Activated CD4-positive, alpha-beta T cell treated with anti-CD3 and anti-CD28 coated beads for 36 hours (primary cell): ENCODE measurements around the gene TMEM141. TPM values are rescaled to one million over a fixed set of nuclear protein-coding genes. Genes with fewer than 3 reads are reported as not detected.
"Not testable (repeated sequence)": the region's sequence is repeated elsewhere in the genome, so short reads cannot be mapped to it uniquely, and the experiment has no call there.

Experiments used
- ATAC-seq: fragments of 200-7000 bp; cut with Tn5 transposase; one replicate; pipeline ENCODE4 v1.10.0; 2021; ENCODE audit warnings: mild to moderate bottlenecking, moderate library complexity
- CTCF ChIA-PET: fragments of 350-600 bp; sonication (Branson Sonifier 250); formaldehyde crosslinking; loops from one replicate; lab custom pipeline; 2021; ENCODE audit warnings: antibody characterized with exemption; lab: Charles Lee
- POLR2A ChIA-PET: fragments of 350-600 bp; sonication (Branson Sonifier 250); formaldehyde crosslinking; loops from one replicate; lab custom pipeline; 2021; ENCODE audit warnings: antibody characterized with exemption, inconsistent platforms; lab: Charles Lee
- DNase-seq: peaks from one replicate; pipeline ENCODE4 v3.0.0-alpha.2; 2020
- H3K27ac Mint-ChIP-seq: one replicate; pipeline ENCODE4 v1.8.0; 2021; ENCODE audit warnings: mixed read lengths
- H3K27me3 Mint-ChIP-seq: one replicate; pipeline ENCODE4 v1.8.0; 2021; ENCODE audit warnings: mixed read lengths
- H3K36me3 Mint-ChIP-seq: one replicate; pipeline ENCODE4 v1.8.0; 2021; ENCODE audit warnings: low read depth, mixed read lengths
- H3K4me1 Mint-ChIP-seq: one replicate; pipeline ENCODE4 v1.8.0; 2021; ENCODE audit warnings: mixed read lengths
- H3K4me3 Mint-ChIP-seq: one replicate; pipeline ENCODE4 v1.8.0; 2021; ENCODE audit warnings: mild to moderate bottlenecking, moderate library complexity, mixed read lengths
- H3K9me3 Mint-ChIP-seq: one replicate; pipeline ENCODE4 v1.8.0; 2021; ENCODE audit warnings: low read depth, mixed read lengths
- intact Hi-C, 2 experiments: fragments of 100-400 bp; cut with DNase I in 1 of 2; cut with micrococcal nuclease in 1 of 2; formaldehyde crosslinking; loops; one replicate each; pipeline versions ENCODE4 v1.14.2 to v1.15.1; 2022 to 2024; cut with DNase I, micrococcal nuclease
- total RNA-seq, 2 experiments: library from RNA; stranded (reverse); gene quantifications; one replicate each; pipeline ENCODE4 v1.2.3, GENCODE V29; 2021

Gene TMEM141
- total RNA-seq, 2 experiments from 2014 or later = 30.9 to 47.1 TPM

DNA sequence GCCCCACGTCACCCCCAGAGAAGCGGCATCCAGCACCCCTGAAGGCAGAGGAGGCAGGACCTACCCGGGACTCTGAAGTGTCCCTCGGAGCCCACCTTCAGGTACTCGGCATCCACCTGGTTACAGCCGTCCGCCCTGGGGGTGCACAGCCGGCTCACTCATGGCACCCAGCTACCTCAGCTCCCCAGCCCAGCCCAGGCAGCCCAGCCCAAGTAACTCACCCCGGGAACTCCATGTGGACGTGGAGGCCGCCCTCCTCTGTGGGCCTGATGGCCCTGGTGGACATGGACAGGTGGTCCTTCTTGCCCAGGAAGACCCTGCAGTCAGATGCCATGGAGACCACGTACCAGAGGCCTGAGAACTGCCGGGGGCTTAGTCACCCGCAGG lies 27.5 kb upstream of the TMEM141 start:
- H3K27me3 Mint-ChIP-seq = peaks cover 9% of the 10 kb centered on the region
- intact Hi-C loops = no loop called here
- no peak overlapping the region for H3K4me3 Mint-ChIP-seq
- H3K9me3 Mint-ChIP-seq = no peaks in the 10 kb centered on the region
- peaks cover 17% of the 10 kb centered on the region for H3K4me1 Mint-ChIP-seq
- no peak for DNase-seq
- H3K36me3 Mint-ChIP-seq = no peaks in the 10 kb centered on the region
- ATAC-seq = no peak
- ChIA-PET CTCF (interaction anchor here (0.5 kb wide), 1 partner anchor 29 kb away, joined by 3 read pairs; no protein-coding TSS in a partner anchor), POLR2A (no interaction called here)
- no peak overlapping the region for H3K27ac Mint-ChIP-seq

DNA sequence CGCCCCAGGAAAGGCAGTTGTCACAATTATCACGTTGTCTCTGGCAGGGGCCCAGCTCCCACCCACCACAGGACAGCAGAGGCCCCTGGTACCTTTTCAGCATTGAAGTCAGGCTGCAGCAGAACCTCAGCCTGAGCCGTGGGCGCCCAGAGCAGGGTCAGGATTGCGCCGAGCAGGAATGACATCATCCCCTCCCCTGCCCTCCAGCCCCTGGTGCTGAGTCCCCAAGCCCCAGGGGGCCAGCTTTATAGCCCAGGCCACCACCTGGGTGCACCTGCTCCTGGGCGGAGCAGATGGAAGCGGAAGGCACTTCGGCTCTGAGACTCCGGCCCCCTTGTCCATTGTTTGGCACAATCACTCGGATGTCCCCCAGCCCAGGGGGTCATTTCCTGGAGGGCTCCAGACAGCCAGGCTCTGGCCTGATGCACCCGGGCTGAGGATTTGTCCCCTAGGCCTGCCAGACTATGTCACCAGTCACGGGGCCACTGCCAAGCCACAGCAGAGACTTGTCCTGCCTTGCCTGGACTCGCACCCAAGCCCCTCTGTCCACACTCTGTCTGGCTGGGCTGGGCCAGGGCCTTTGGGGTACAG lies 26.7 kb upstream of the TMEM141 start, which contains the start of gene LCN15:
TSS of gene LCN15 (minus strand) at position 218 of the 591 bp plus-strand sequence. CDS start at position 188, 30 bp downstream.
- POLR2A ChIA-PET = no interaction called here
- DNase-seq = no peak
- no peak within 1 kb of the TSS for H3K4me3 Mint-ChIP-seq
- peaks cover 9% of the 10 kb centered on the region for H3K27me3 Mint-ChIP-seq
- no peaks in the 10 kb centered on the region for H3K9me3 Mint-ChIP-seq
- no peak within 1 kb of the TSS for H3K27ac Mint-ChIP-seq
- intact Hi-C loops = no loop called here
- CTCF ChIA-PET = no interaction called here
- H3K36me3 Mint-ChIP-seq = no peaks in the 10 kb centered on the region
- no peak for ATAC-seq
- peaks cover 17% of the 10 kb centered on the region for H3K4me1 Mint-ChIP-seq

DNA sequence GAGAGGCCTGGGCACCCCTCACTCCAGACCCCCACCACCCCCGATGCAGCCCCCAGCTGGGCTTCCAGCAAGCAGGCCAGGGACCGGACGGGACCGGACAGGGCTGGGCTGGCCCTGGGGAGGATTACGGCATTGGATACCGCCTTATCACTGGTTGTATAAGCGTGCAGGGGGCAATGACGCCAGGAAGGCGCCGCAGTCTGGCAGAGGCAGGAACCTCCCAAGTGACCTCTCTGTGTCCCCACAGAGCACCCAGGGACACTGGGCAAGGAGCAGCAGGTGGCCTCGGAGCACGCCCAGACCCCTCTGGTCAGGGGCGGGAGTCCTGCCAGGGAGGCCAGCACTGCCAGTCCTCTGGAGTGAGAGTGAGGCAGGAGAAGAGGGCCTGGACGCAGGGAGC lies 26.1 kb upstream of the TMEM141 start:
- no peaks in the 10 kb centered on the region for H3K9me3 Mint-ChIP-seq
- ATAC-seq (no peak), DNase-seq (no peak)
- no peak overlapping the region for H3K27ac Mint-ChIP-seq
- CTCF ChIA-PET = interaction anchor here (0.6 kb wide), 1 partner anchor 24 kb away, joined by 3 read pairs; no protein-coding TSS in a partner anchor
- peaks cover 19% of the 10 kb centered on the region for H3K4me1 Mint-ChIP-seq
- peaks cover 9% of the 10 kb centered on the region for H3K27me3 Mint-ChIP-seq
- POLR2A ChIA-PET = no interaction called here
- intact Hi-C loops = no loop called here
- H3K4me3 Mint-ChIP-seq = no peak overlapping the region
- no peaks in the 10 kb centered on the region for H3K36me3 Mint-ChIP-seq

DNA sequence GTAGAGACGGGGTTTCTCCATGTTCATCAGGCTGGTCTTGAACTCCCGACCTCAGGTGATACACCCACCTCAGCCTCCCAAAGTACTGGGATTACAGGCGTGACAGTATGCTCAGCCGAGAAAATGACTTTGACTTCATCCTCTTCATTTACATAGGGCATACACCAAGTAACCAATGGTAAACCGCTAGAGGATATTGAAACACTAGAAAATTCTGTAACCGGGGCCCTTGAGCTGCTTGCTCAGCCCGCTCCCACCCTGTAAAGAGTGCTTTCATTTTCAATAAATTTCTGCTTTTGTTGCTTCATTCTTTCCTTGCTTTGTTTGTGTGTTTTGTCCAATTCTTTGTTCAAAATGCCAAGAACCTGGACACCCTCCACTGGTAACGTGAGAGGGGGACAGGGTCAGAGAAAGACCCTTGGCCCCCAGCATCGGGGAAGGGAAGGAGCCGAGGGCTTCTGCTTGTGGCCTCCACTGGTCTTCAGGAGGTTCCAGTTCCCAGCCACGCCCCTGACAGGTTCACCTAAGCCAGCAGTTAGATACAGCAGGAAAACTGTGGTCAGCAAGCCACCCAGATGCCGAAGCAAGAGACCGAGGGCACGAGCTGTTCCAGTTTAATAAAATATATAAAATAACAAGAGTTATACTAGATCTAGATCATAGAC lies 25.3 kb upstream of the TMEM141 start:
- H3K27ac Mint-ChIP-seq, H3K9me3 Mint-ChIP-seq, DNase-seq, ATAC-seq, H3K27me3 Mint-ChIP-seq, POLR2A ChIA-PET, H3K4me3 Mint-ChIP-seq, H3K36me3 Mint-ChIP-seq: not testable (repeated sequence)
- CTCF ChIA-PET = interaction anchor here (0.6 to 1.6 kb wide), 7 partner anchors 12 to 318 kb away, joined by 3 to 10 read pairs (median 4); no protein-coding TSS in a partner anchor
- intact Hi-C loops = loop anchor here in 1 of 2 experiments (1.0 kb wide), 2 partner anchors 16 to 18 kb away; no protein-coding TSS in a partner anchor
- H3K4me1 Mint-ChIP-seq = peaks cover 19% of the 10 kb centered on the region

DNA sequence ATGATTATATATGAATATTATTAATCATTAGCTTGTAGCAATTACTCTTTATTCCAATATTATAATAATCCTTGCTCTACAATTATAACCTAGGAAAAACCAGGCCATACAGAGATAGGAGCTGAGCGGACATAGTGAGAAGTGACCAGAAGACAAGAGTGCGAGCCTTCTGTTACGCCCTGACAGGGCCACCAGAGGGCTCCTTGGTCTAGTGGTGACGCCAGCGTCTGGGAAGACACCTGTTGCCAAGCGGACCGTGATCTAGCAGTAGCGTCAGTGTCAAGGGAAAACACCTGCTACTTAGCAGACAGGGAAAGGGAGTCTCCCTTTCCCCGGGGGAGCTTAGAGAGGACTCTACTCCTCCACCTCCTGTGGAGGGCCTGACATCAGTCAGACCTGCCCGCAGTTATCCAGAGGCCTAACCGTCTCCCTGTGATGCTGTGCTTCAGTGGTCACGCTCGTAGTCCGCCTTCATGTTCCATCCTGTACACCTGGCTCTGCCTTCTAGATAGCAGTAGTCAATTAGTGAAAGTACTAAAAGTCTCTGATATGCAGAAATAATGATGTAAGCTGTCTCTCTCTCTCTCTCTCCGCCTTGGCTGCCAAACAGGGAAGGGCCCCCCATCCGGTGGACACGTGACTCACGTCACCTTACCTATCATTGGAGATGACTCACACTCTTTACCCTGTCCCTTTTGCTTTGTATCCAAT lies 24.6 kb upstream of the TMEM141 start:
- CTCF ChIA-PET = interaction anchor here (0.7 to 2.8 kb wide), 9 partner anchors 8 to 490 kb away, joined by 3 to 19 read pairs (median 4); partner anchors contain the start of gene LCN8
- ATAC-seq (peak; percentile 53), DNase-seq (peak; percentile 87)
- H3K36me3 Mint-ChIP-seq, H3K4me3 Mint-ChIP-seq, H3K9me3 Mint-ChIP-seq, H3K27me3 Mint-ChIP-seq, POLR2A ChIA-PET: not testable (repeated sequence)
- Mint-ChIP-seq H3K4me1 (peaks cover 19% of the 10 kb centered on the region), H3K27ac (peak overlapping the region; percentile 44)
- intact Hi-C loops = loop anchor here in 1 of 2 experiments (1.0 kb wide), 2 partner anchors 16 to 18 kb away; no protein-coding TSS in a partner anchor

DNA sequence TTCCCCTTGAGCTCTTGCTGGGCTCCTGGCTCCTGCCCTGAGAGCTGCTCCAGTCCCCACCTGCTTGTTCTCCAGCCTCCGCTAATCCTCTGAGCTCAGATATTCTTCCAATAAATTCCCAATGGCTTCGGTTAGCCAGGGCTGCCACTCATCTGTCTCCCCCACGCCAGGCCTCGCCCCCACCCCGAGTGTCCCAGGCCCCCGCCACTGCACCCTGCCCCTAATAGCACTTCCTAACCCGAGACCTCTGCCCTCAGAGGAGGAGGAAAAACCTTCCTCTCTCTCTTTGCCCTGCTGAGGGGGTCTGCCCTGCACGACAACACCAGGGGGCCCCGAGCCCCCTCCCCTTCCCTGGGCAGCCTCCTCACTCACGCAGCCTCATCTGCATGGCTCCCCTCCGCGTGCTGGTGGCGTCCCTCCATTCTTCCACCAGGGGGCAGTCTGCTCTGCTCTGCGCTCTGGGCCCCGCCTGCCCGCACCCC lies 21.4 kb upstream of the TMEM141 start:
- CTCF ChIA-PET = interaction anchor here (0.6 to 2.8 kb wide), 3 partner anchors 8 to 735 kb away, joined by 3 to 19 read pairs (median 3); no protein-coding TSS in a partner anchor
- intact Hi-C loops = loop anchor here in 1 of 2 experiments (1.0 kb wide), 1 partner anchor 15 kb away; no protein-coding TSS in a partner anchor

DNA sequence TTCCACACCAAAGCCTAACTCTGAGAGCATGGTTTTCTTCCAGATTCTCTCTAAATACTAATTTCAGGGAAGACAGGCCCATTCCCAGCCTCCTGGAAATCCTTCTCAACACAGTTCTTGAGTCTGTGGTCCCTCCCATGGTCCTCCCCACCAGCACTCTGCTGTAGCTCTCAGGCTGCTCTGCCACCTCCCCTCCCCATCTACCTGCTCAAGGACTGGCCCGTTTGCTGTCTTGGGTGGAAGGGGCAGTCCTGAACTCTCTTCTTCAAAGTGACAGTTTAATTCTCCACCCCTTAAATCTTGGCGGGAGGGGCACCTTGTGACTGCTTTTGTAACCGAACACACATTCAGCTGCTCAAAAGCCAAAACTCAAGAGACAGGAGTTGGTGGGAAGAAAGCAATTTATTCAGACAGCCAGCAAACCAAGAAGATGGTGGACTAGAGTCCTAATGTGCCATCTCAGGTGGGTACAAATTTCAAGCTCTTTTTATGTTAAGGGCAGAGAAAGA lies 19.2 kb upstream of the TMEM141 start:
- no peak for ATAC-seq
- H3K4me1 Mint-ChIP-seq = peaks cover 10% of the 10 kb centered on the region
- intact Hi-C loops = no loop called here
- POLR2A ChIA-PET = no interaction called here
- CTCF ChIA-PET = interaction anchor here (0.9 to 1.2 kb wide), 3 partner anchors 220 to 275 kb away, joined by 3 read pairs; partner anchors contain the start of gene NPDC1
- no peak overlapping the region for H3K27ac Mint-ChIP-seq
- H3K4me3 Mint-ChIP-seq = no peak overlapping the region
- peaks cover 6% of the 10 kb centered on the region for H3K27me3 Mint-ChIP-seq
- DNase-seq = no peak
- H3K9me3 Mint-ChIP-seq = peaks cover 8% of the 10 kb centered on the region
- H3K36me3 Mint-ChIP-seq = no peaks in the 10 kb centered on the region

More for the DNA sequence above, 21.4 kb upstream of the TMEM141 start:
- peaks cover 19% of the 10 kb centered on the region for H3K4me1 Mint-ChIP-seq
- DNase-seq = peak; percentile 82
- POLR2A ChIA-PET = interaction anchor here (0.5 to 0.6 kb wide), 2 partner anchors 229 to 277 kb away, joined by 3 to 4 read pairs; no protein-coding TSS in a partner anchor
- no peaks in the 10 kb centered on the region for H3K36me3 Mint-ChIP-seq
- peaks cover 7% of the 10 kb centered on the region for H3K27me3 Mint-ChIP-seq
- H3K4me3 Mint-ChIP-seq = no peak overlapping the region
- H3K27ac Mint-ChIP-seq = no peak overlapping the region
- peaks cover 8% of the 10 kb centered on the region for H3K9me3 Mint-ChIP-seq
- ATAC-seq = peak; percentile 84

DNA sequence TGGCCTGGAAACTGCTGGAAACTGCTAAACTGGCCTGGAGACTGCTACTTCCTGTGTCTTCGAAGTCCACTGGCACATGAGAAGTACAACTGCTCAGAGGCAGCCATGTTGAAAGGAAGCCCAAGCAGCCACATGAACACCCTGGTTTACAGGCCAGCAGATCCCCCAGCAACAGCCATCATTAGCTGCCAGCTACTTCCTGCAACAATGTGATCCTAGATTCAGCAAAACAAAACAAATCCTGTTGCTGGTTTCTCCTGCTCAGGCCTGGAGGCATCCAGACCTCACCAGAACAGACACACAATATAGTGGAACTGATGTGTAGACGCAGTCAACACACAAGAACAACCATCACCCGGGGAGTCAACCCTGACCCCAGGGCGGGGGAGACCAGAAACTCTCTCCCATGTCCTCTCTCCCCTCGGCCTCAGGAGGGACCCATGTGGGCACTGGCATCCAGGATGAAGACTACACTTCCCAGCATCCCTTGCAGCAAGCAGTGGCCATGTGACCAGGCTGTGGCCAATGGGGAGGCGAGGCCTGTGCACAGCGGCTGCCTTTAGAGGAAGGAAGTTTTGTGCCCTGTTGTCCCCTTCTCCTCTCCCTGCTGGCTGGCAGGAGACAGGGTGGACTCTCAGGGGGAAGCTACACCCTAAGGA lies 17.6 kb upstream of the TMEM141 start:
- intact Hi-C loops = no loop called here
- Mint-ChIP-seq H3K27ac (no peak overlapping the region), H3K4me1 (peaks cover 2% of the 10 kb centered on the region), H3K4me3 (no peak overlapping the region), H3K9me3 (peaks cover 8% of the 10 kb centered on the region), H3K27me3 (peaks cover 3% of the 10 kb centered on the region), H3K36me3 (no peaks in the 10 kb centered on the region)
- ATAC-seq = peak; percentile 75
- ChIA-PET CTCF (no interaction called here), POLR2A (interaction anchor here (0.7 kb wide), 1 partner anchor 282 kb away, joined by 3 read pairs; no protein-coding TSS in a partner anchor)
- DNase-seq = peak; percentile 58

DNA sequence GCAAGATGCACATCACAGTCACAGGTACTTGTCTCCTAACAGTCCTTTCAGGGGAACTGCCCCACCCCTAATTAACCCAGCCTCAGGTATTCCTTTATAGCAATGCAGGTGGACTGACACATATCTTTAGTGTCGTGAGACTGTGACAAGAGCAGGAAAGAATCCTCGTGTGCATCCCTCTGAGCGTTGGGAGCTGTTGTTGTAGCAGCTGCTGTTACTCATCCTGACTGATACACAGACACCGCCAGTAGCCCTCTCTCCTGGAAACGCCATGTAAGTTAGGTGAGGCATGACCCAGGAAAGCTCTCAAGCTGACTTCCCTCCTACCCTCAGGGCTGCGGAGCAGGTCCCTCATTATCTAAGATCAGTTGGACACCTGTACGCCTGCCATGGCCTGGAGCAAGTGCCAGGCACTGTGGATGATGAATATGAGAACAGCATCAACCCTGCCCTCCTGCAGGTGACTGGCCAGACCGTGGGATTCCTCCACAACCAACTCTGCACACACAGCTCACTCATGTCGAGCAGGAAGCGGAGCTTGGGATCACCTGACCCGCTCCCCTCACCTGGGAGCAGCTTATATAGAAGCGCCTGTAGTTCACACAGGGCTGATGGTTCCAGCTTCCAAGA lies 16.6 kb upstream of the TMEM141 start:
- POLR2A ChIA-PET = no interaction called here

DNA sequence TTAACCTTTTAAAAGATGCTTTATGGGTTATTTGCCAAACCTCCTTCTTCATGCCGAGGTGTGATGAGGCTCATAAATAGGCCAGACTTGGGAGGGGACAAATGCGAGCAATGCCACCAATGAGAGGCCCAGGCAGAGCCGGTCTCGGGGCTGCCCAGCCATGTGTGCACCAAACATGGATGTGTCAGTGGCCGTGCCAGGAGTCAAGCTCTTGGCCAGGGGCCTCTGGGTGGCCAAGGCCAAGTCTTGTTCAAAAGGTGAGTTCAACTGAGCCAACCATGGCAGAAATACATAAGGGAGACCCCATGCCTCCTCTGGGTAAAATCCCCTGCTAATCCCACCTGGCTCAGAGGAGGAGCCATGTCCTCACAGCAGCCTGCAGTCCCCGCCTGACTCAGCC lies 16.0 kb upstream of the TMEM141 start:
- DNase-seq = no peak
- Mint-ChIP-seq H3K9me3 (peaks cover 8% of the 10 kb centered on the region), H3K4me1 (no peaks in the 10 kb centered on the region), H3K36me3 (no peaks in the 10 kb centered on the region), H3K4me3 (no peak overlapping the region), H3K27ac (no peak overlapping the region), H3K27me3 (peaks cover 10% of the 10 kb centered on the region)
- ATAC-seq = no peak
- intact Hi-C loops = no loop called here
- ChIA-PET POLR2A (no interaction called here), CTCF (no interaction called here)

More for the DNA sequence above, 16.6 kb upstream of the TMEM141 start:
- H3K9me3 Mint-ChIP-seq = peaks cover 8% of the 10 kb centered on the region
- H3K27ac Mint-ChIP-seq = no peak overlapping the region
- no peak overlapping the region for H3K4me3 Mint-ChIP-seq
- no peaks in the 10 kb centered on the region for H3K36me3 Mint-ChIP-seq
- ATAC-seq = no peak
- no peak for DNase-seq
- peaks cover 2% of the 10 kb centered on the region for H3K4me1 Mint-ChIP-seq
- intact Hi-C loops = no loop called here
- H3K27me3 Mint-ChIP-seq = peaks cover 10% of the 10 kb centered on the region
- CTCF ChIA-PET = no interaction called here
